HG02973 (cell line): ENCODE data around the gene RXFP2.
A peak's percentile ranks its signal among the peaks of the same experiment; 100 is the strongest.

Experiments
- ATAC-seq: cut with Tn5 transposase; IDR thresholded peaks from one replicate; pipeline ENCODE4 v1.9.1; 2021; ENCODE audit warnings: moderate library complexity; ENCODE audit not compliant: unreplicated experiment

Gene RXFP2

DNA sequence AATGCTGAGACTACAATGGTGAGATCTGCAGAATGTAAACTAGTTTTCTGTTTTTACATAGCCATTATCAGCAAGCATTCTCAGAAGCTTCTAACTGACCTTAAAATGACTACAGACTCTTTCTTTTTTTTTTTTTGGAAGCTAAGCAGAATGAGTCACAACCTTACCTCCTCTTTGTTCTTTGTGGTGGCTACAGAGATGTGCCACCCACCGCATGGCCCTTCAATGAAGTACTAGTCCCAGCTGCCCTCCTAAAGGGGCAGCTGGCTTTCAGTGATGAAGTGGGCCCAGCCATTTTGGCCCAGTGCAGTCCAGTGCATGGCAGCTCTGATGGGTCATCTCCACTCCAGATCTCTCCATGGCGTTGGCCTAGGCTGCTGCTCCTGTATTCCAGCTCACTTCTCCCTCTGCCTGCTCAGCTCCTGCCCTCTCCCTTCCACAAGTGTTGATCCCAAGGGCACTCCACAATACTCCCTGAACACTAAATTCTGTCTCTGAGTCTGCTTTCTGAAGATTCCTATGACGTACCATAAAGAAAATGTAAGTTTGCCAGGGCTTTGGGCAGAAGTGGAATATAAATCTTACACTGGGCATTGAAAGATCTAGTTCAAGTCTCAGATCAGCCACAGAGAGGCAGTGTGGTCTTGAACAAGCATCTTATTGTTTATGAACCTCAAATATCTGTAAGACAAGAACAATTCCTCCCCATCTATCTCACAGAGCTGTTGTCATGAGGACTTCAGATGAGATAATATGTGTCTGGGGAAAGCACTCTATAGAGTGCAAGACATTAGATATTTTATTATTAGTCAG lies 85.6 kb downstream of the RXFP2 start:
- no peak for ATAC-seq

DNA sequence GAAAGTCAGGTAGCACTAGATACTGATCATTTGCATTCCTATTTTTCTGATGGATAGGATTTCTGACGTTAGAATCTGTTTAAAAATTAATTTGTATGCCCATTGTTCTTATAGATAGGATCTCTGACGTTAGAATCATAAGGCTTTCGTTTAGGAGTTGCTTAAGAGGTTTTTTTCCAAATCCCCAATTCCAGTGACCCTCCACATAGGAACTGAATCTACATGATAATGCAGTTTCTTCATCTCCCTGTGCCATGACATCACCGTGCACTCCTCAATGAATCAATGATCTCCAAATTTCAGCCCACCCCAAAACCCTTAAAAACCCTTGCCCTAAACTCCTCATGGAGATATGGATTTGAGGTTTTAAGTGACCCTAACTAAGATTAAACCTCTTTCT lies 87.2 kb downstream of the RXFP2 start:
- ATAC-seq, result no peak

DNA sequence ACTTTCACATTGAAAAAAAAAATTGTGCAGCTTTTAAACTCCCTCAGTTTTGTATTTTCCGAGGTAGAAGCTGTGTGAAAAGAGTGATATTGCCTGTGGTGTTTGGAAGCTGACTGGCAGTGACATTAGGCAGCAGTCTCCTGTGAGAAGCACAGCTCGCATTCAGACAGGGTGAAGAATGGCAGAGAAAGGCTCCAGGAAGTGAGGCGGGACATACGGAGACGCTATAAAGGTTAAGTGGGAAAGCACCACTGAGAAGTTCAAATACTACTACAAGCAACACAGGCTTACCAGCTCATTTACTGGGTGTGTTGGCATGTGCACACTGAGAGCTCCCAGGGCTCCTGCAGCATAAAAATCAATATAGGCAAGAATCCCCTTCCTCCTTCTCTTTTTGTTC lies 88.4 kb downstream of the RXFP2 start:
- no peak for ATAC-seq

DNA sequence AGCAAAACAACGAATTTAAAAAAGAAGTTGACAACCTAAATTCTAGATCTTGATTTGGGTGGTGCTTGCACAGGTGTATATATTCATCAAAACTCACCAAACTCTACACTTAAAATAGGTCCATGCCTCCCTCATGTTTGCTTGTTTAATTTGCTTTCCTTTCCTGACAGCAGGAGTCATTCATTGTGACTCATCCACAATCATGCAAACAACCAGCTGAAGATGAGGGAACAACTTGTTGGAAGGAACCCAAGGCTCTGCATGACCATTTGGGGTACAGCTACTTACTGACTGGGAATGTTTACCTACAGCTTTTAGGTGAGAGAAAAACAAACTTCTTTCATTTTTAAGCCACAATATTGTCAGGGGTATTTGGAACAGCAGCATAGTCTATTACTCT lies 96.6 kb downstream of the RXFP2 start:
- ATAC-seq, result no peak

DNA sequence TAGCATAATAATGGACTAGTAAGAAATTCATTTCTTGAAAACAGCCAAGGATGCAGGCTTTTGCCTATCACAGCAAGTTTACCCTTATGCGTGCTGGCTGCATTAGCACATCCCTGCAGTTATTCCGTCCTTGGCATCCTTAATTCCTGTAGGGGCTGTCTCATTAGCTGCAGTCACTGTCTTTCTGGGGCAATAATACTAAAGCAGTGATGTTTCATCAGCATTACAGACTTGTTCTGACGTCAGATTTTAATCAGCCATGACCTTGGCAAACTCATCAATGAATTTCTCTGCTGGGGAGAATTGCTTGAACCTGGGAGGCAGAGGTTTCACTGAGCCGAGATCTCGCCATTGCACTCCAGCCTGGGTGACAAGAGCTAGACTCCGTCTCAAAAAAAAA lies 103.7 kb downstream of the RXFP2 start:
- ATAC-seq, result no peak

DNA sequence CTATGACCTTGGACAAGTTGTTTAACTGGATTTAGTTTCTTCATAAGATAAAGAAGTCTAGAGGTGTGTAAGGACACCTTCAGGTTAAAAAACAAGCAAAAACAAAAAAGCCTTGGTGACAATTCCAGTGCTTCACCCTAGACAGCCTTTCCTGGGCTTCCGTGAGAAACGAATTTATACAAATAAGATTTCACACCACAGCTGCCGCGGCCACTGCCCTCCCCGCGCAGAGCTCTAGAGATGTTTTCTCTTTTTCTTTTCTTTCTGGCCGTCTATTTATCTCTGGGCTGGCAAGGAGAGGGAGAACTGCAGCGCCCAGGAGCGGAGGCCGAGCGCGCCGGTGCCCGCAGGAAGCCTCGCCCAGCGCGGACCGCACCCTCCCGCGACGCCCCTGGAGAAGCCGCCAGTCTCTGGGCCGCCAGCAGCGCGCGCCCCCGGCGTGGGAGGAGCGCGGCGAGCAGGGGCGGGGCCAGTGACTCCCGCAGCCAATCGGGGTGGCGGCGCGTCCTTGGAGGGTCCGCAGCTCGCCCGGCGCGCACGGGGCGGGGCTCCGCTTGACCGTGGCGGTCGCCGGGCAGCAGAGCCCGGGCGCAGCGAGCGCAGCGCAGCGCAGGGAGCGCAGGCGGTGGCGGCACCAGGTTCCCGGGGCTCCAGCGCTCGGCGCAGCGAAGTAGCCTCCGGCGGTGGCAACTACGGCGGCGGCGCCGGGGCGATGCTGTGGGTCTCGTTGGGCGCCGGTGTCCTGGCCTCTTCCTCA lies 107.0 kb downstream of the RXFP2 start:
- peak; percentile 97 for ATAC-seq

DNA sequence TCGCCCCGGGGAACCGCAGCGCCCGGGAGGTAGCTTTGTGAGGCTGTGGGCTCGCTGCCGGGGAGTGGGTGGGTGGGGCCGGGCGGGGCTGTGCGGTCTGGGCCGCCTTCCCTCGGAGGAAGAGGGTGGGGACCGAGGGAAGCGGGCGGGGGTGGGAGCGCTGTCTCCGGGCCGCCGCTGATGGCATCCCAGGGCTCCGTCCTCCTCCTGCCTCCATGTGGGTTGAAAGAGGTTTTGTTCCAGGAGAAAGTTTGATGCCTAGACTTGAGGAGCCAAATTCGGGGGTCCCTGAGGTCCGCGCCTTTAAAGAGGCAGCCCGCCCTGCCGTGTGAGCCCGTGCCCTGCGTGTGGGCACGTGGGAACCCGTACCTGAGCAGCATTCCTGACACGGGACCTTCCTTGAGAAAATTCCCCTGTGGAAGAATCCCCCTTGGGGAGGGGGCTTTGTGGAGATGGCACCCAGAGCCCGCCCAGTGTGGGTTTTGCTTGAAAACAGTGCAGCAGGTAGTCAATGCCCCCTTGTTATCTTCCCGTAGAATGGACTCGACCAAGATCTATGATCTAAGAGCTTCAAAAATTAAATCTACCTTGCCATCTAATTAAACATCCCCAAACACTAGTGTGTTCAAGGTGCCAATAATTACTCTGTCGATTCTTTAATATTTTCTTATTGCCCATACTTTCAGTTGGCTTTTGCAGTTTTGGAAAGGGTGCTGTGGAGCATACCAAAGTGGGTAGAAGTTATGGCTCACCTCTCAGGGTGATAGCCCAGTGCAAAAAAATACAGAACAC lies 107.8 kb downstream of the RXFP2 start:
- ATAC-seq, result peak; percentile 1

DNA sequence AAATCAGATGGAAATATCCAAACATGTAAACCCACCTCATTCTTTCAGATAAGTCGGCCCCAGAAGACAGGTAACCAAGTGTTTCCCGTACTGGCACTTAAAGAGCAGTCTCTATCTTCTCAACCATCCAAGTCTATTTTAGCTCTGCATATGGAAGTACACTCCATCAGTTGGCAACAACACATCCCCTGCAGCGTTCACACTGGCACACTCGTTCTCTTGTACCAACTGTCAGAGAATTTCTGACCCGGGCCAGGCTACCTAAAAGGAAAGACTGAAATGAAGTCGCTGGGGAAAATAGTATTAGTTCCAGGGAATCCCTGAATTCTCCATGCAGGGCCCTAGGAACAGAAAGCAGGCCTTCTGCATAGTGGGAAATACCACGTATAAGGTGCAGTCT lies 109.3 kb downstream of the RXFP2 start:
- ATAC-seq, result no peak

DNA sequence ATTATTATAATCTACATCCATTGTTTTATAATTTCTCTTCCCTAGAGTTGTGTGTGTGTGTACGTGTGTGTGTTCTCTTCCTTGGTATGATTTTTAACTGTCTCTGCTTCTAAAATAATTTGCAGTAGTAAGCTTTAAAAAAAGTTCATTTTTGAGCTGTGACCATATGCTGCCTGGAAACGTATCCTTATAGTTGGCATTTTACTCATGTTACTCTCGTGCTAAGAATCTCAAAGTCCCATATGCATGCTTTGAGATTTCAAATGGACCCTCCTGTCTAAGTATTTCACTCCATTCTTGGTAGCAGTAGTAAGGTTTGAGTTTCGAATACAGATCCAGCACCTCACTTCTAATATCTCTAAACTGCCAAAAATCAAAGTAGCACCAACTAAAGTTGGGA lies 109.9 kb downstream of the RXFP2 start:
- no peak for ATAC-seq

DNA sequence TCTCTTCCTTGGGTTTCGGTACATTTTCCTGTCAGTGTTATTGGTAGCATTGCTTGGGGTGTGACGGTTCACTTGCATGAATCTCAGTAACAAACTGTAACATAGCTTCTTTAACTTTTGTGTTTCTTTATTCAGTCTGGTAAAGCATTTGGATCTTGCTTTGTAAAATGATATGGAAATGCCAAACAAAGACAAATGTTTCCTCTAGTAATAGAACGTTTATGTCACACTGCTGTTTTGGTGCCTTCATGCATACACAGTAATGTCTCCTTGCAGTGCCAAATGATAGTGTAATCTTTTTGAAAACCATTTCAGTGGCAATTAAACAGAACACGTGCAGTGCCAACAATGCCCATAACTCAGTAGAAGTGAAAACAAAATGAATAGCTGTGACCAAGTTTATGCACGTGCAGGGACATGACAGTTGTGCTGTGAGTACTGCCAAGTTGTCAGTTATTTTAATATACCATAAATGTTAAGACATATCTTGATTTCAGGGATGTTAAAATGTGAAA lies 110.8 kb downstream of the RXFP2 start:
- ATAC-seq, result no peak

DNA sequence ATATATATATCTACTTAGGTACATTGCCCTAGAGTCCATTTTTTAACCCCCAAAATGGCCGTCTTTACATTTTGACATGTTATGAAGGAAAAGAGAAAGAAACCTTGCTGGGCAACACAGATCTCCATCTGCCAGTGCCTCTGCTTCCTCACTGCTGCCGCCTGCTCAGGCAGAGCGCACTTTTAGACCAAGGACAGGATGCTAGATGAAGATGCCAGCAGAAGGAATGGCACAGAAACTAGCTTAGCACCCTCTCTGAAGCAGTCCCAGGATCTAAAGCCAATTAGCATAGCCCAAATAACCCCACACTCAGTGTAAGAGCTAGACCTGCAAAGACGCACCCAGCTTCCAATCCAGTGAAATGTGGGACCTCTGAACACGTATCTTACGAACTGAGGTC lies 111.9 kb downstream of the RXFP2 start:
- no peak for ATAC-seq
